NCI-H1417 (cell line): ENCODE data around the gene FARP1.
"Not testable (repeated sequence)": the region's sequence is repeated elsewhere in the genome, so short reads cannot be mapped to it uniquely, and the experiment has no call there.

Source experiments
- DNase-seq, 3 experiments: peaks; one replicate each; lab custom pipeline; 2025; lab: John Stamatoyannopoulos, UW

The FARP1 gene

DNA sequence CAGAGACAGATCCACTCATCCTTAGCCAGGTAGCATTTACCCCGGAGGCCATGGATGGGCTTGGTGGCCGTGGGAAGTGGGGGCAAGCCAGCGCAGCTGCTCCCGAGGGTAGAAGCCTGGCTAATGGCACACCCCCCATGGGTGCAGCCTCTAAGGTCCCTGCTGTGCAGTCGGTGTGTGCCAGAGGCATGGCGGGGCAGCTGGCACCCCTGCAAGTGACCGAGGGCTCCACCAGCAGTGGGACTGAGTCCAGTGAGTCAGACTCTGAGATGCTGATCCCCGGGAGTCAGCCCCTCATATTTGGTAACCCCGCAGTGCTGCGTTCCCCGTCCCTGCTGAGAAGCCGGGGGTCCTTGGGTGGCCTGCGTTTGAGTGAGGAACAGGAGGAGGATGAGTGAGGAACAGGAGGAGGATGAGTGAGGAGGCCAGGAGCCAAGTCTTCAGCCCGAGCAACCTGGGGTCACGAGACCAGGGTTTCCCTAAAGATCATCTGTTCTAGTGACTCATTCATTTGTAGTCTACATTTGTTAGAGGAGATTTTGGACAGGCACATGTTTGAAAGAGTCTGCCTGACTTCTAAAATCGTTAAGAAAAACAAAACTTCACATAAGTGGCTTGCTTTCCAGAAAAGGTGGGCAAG lies 253.3 kb downstream of the FARP1 start:
- no peak for DNase-seq

GRCh38 chr13:98397221-98397620 lies 254.3 kb downstream of the FARP1 start:
- peak in 1 of 3 experiments; percentile 46 for DNase-seq

GRCh38 chr13:98397861-98398260 lies 255.0 kb downstream of the FARP1 start:
- DNase-seq = no peak

GRCh38 chr13:98398581-98398980 lies 255.7 kb downstream of the FARP1 start:
- peak in 1 of 3 experiments; percentile 50 for DNase-seq

DNA sequence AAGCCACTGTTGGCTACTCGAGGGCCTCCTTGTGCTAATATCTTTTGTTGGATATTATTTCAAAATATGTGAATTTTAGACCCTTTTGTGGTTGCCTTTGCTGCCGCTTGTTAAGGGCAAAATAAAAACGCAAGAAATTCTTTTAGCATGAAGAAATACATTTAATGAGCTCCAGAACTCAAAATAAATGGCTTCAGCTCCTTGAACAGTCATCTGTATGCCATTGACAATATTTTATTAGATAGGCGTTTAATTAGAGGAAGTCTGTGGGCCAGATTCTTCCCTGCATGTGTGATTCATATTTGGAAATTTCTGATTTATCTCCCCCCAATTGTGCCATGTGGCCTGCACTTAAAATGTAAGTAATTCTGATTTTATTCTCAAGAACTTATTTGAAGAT lies 256.9 kb downstream of the FARP1 start:
- no peak for DNase-seq

DNA sequence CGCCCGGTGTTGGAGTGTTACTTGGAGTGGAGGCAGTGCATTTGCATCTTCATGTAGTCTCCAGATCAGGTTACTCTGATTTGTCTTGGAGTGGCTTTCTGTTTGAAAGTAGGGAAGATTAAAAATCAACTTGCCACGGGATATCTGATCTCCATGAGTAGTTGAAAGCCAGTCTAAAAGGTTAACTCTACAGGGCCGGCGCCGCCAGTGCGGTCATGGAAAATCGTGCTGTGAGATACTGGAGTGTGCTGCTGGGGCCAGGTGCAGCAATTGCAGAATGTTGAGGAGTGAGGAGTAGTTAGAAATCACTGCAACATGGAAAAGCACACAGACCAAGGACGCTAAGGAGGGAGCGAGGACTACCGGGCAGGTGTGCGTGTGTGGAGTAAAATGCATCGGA lies 259.0 kb downstream of the FARP1 start:
- DNase-seq = peak in 2 of 3 experiments; percentile 70 to 99

- no peak for DNase-seq
Observed at GRCh38 chr13:98403076-98403475, 260.2 kb downstream of the FARP1 start.

DNA sequence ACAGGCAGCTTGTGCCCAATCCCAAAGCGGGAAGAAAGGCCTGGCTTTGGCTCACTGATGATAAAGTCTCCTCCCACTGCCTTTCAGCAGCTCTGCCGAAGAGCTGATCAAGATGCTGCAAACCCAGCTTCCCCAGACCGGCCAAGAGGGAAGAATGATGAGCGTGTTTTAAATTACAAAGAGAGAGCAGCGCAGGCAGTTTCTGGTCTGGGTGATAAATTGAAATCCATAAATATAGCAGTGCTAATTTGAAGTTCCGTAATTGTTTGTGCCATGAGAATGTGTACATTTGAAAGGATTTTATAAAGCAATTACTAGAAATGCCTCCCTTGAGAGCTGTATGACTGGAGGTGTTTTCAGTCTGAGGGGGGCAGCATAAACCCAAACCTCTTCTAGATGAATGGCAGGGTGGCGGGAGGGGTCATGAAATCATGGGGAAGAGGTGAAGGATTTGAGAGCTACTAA lies 262.2 kb downstream of the FARP1 start:
- peak; percentile 73 to 93 (median 93) for DNase-seq

DNA sequence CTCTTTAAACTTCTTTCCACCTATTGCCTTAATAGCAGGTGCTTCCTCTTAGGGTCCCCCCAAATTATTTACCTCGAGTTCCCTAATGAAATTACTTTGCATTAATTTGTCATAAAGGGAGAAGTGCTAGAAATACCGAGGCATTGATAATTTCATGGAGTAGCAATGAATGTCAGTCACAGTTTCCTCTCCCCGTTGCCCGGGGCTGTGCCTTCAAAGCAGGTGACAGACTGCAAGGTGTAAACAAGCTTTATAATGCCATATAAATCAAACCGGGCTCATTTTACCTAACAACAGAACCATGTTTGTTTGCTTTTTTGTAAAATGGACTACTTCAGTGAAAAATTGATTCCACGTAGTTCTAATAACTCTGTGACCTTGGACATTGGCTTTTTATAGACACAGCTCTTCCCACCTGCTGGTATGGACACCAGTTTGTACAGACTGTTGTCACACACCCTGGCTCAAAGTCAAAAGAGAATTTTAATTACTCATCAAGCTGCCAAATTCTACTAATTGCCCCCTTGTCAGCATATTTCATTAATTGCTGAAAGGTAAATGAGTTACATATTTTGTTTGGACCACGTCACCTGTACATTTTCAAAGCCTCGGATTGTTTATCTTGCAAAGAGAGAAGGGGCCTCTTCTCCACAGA lies 262.9 kb downstream of the FARP1 start:
- DNase-seq = peak; percentile 41 to 97 (median 93)

GRCh38 chr13:98406427-98406826 lies 263.5 kb downstream of the FARP1 start:
- DNase-seq = peak in 1 of 3 experiments; percentile 86

DNA sequence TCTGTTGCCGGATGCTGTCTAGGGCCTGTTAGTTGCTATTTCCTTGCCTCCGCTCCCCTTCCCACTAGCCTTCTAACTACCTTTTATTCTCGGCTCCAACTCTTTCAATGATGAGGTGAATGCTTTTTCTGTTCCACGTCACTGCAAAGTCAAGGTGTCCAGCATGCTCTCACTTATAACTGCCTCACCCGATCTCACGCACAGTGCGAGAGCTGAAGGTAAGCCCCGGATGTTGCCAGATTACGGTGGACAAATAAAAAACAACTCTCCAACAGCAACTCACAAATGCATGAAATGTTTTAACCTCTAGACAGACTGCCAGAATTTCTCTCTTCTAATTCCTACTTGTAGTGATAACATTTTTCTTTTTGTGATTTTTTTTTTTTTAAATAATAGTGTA lies 264.1 kb downstream of the FARP1 start:
- DNase-seq = peak in 2 of 3 experiments; percentile 55 to 93

- no peak for DNase-seq
Observed at GRCh38 chr13:98407575-98407974, 264.7 kb downstream of the FARP1 start.

DNA sequence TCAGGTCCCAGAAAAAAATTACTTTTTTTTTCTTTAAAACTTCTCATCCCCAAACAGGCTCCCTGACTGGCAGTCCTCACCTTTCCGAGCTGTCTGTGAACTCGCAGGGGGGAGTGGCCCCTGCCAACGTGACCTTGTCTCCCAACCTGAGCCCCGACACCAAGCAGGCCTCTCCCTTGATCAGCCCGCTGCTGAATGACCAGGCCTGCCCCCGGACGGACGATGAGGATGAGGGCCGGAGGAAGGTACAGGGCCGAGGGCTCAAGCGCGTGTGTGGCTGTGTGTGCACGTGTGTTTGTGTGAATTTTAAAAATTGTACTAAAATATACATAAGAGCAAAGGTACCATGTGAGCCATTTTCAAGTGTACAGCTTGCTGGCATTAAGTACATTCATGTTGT lies 266.4 kb downstream of the FARP1 start:
- DNase-seq = no peak

DNA sequence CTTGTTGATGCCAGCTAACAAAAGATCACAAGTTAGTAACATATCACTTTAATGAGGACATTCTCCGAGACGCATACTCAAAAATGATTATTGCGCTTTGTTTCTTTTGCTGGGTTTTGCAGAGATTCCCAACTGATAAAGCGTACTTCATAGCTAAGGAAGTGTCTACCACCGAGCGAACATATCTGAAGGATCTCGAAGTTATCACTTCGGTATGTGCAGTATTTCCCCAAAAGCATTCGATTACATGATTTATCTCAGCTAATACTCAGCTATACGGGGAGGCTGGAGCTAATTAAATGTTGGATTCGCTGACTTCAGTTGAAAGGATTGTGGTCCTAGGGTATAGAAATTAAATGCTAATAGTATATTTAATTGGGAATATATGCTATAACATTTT lies 267.7 kb downstream of the FARP1 start:
- DNase-seq = no peak

DNA sequence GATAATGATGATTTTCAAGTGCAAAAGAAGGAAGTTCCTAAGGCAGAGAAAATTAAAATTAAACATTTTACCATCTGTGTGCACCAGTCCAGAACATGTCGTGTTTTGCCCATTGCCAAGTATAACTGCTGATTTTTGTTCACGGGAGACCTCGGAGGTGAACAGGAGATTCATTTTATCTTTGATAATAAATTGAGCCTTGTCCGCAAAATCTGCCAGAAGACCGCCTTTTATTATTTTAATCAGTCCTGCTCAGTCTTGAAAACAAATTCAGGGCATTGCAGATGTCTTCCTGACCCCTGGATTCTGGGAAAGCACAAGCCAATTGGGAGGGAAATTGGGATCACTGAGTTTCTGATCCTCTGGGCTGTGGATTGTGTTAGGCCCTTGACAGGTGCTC lies 268.1 kb downstream of the FARP1 start:
- no peak for DNase-seq

- DNase-seq = peak in 1 of 3 experiments; percentile 73
Observed at GRCh38 chr13:98411617-98412265, 268.8 kb downstream of the FARP1 start.

DNA sequence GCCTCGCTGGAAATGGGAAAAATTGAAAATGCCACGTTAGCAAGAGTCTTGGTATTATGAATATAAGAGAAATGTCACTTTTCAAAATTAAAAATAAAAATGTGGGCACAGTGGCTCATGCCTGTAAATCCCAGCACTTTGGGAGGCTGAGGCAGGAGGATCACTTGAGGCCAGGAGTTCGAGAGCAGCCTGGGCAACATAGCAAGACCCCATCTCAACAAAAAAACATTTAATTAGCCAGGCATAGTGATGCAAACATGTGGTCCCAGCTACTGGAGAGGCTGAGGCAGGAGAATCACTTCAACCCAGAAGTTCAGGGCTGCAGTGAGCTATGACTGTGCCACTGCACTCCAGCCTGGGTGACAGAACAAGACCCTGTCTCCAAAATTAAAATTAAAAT lies 270.4 kb downstream of the FARP1 start:
- DNase-seq = not testable (repeated sequence)

DNA sequence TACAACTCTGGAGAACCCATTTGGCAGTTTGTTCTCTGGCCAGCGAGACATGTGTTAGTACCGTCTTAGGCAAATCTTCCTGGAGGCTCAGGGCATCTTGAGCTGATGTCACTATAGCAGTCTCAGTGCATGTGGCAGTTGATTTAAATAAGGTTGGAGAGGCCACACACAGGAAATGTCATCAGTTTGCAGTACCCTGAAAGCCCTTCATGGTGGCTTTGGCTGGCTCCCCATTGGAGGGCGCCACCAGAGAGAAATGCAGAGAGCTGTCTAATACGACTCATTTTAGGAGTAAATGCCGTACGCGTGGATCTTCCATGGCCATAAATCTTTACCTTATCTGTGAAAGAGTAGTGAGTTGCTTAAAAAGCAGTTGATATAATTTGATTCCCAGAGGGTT lies 270.9 kb downstream of the FARP1 start:
- DNase-seq = no peak

- DNase-seq = no peak
Observed at GRCh38 chr13:98415326-98416070, 272.6 kb downstream of the FARP1 start.

GRCh38 chr13:98416408-98416807 lies 273.5 kb downstream of the FARP1 start:
- peak; percentile 73 to 94 (median 87) for DNase-seq

DNA sequence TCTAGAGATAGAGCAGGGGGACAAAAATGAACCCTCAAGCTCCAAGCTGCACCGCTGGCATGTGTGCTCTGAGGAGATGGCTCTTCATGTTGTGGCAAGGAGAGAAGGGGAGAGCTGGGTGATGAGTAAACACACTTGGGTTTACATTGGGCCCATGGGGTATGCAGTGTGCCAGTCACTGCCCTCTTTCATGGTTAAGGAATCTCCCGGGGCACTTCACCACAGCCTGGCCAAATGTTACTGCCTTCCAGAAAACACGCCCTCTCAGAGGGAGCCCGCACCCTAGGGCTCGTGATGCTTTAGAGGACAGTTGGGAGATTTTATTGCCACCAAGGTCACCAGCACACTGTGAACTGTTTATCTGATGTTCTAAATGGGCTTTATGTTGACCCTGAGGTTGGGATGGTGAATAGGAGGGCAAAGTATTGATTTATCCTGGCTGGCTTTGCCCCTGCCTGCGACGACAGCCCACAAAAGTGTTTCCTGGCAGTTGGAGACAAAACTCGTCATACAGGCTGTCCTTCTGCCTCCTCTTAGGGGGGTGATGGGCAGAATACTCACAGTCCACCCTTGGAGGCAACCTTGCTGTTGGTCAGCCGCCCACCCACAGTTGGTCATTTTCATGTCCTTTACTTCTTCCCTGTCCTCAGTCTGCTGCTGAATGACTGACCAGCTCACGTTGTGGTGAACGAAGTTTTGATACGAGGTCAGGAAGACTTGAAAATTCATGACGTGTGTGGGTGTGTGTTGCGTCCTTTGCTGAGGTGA lies 277.1 kb downstream of the FARP1 start:
- DNase-seq = no peak
